Calu3 (cell line): ENCODE results near the gene MSH4. TPM values are rescaled to one million over a fixed set of nuclear protein-coding genes. Genes with fewer than 3 reads are reported as not detected.

Experiments
- BruUV-seq: library from RNA; stranded (reverse); fragments of 400-500 nt; replicated peaks from 2 replicates; lab custom pipeline; 2021; lab: Mats Ljungman, UMichigan
- CTCF ChIA-PET: fragments of 300-600 bp; sonication (Branson Sonifier 250); formaldehyde crosslinking; loops from one replicate; lab custom pipeline; 2022; ENCODE audit warnings: antibody characterized with exemption; lab: Charles Lee
- DNase-seq: peaks from one replicate; pipeline ENCODE4 v3.0.0; 2022
- H3K27ac Mint-ChIP-seq: one replicate; pipeline ENCODE4 v1.8.0; 2022; ENCODE audit warnings: mixed read lengths; ENCODE audit not compliant: unreplicated experiment
- H3K27me3 Mint-ChIP-seq: one replicate; pipeline ENCODE4 v1.8.0; 2022; ENCODE audit warnings: mixed read lengths; ENCODE audit not compliant: unreplicated experiment
- H3K36me3 Mint-ChIP-seq: one replicate; pipeline ENCODE4 v1.8.0; 2022; ENCODE audit warnings: mild to moderate bottlenecking, moderate library complexity, mixed read lengths; ENCODE audit not compliant: insufficient read depth, unreplicated experiment
- H3K4me1 Mint-ChIP-seq: one replicate; pipeline ENCODE4 v1.8.0; 2022; ENCODE audit warnings: mild to moderate bottlenecking, low read depth, mixed read lengths; ENCODE audit not compliant: unreplicated experiment
- H3K4me3 Mint-ChIP-seq: one replicate; pipeline ENCODE4 v1.8.0; 2022; ENCODE audit warnings: mild to moderate bottlenecking, low read depth, moderate library complexity, mixed read lengths; ENCODE audit not compliant: unreplicated experiment
- H3K9me3 Mint-ChIP-seq: one replicate; pipeline ENCODE4 v1.8.0; 2022; ENCODE audit warnings: low read depth, mixed read lengths; ENCODE audit not compliant: unreplicated experiment
- CTCF ChIP-seq: fragments of 200-600 bp; IDR thresholded peaks from one replicate; pipeline ENCODE4 v1.8.0; 2022; ENCODE audit warnings: antibody characterized with exemption; ENCODE audit not compliant: unreplicated experiment
- intact Hi-C: fragments of 100-400 bp; cut with micrococcal nuclease; formaldehyde crosslinking; loops from one replicate; pipeline ENCODE4 v1.10.0; 2022; ENCODE audit not compliant: unreplicated experiment
- total RNA-seq: library from RNA; stranded (reverse); gene quantifications from 2 replicates; pipeline ENCODE4 v1.2.3, GENCODE V29; 2022

The MSH4 gene
- total RNA-seq, 1 experiment from 2014 or later: 0.83 TPM

- Mint-ChIP-seq H3K4me3 (no peak overlapping the region), H3K4me1 (peaks cover 60% of the 10 kb centered on the region), H3K36me3 (no peaks in the 10 kb centered on the region), H3K27me3 (no peaks in the 10 kb centered on the region), H3K27ac (peak overlapping the region; percentile 95), H3K9me3 (peaks cover 2% of the 10 kb centered on the region)
- peak; percentile 2 for DNase-seq
- no peak for TF ChIP-seq CTCF
- no TSS peak for BruUV-seq
- CTCF ChIA-PET: no interaction called here
- intact Hi-C loops: no loop called here
These were observed 157.9 kb downstream of the MSH4 start for GRCh38 chr1:75954586-75954985.

Other genes starting within 250 kb of the MSH4 start
- gene SLC44A5, start 185.8 kb upstream of the MSH4 start, total RNA-seq: 5.0 and 5.8 TPM in 2 replicates
- 19.2 and 21.6 TPM in 2 replicates for gene ACADM, start 72.2 kb upstream of the MSH4 start, total RNA-seq
- 98.8 and 105 TPM in 2 replicates for gene RABGGTB, start 10.6 kb upstream of the MSH4 start, total RNA-seq
- gene ASB17, start 135.5 kb downstream of the MSH4 start, total RNA-seq: not detected in 2 replicates